ENCODE data around the gene POMC.
"Not testable (repeated sequence)": the region's sequence is repeated elsewhere in the genome, so short reads cannot be mapped to it uniquely, and the experiment has no call there.

The POMC gene

GRCh38 chr2:25176138-25176537 is 7.8 kb upstream of the POMC start:
- DNase-seq: no peak

DNA sequence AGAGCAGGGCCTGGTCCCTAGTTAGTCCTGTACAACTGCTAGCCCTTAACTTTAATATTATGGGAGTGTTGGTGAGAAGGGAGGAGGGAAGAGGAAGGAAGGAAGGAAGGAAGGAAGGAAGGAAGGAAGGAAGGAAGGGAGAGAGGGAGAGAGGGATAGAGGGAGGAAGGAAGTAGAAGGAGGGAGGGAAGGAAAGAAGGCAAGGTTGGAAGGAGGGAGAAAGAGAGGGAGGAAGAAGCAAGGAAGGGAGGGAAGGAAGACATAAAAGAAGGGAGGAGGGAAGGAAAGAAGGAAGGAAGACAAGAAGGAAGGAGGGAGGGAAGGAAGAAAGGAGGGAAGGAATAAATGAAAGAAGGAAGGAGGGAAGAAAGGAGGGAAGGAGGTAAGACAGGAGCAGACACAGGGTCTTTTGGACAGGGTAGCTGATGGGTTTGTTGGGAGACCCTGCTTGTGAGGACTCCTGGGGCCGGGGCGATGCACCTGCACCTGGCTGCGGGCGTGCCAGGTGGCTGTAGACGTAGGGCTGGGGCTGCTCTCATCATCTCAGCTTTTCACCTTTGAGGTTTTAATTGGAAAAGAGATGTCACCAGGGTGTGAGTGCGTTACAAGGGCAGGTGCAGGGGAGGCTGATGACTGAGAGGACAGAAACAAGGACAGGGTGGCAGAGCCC is 5.9 kb upstream of the POMC start:
- no peak for DNase-seq

GRCh38 chr2:25173719-25174118 is 5.3 kb upstream of the POMC start:
- no peak for DNase-seq

- no peak for DNase-seq
These were observed 2.5 kb upstream of the POMC start for GRCh38 chr2:25170888-25171287.

DNA sequence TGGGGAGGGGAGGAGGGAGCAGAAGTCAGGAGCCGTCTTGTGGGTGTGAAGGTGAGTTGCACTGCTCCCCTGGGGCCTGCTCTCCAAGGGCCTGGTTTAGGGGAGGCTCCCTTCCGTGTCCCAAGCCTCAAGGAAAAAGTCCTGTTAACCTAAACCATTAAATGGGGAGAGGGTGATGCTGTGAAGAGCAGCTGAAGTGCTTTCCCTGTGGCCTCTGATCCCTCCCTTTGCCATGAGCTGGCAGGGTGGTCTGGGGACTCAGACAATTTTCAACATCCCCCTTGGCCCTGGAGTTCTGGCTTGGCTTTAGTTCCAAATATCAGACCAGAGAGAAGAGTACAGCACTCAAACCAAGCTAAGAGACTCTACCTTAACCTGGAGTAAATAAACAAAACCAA is 692 bp upstream of the POMC start:
- DNase-seq: no peak

GRCh38 chr2:25165992-25166875 is 2.1 kb downstream of the POMC start:
- DNase-seq: peak; percentile 43

- DNase-seq: no peak
These were observed 3.8 kb downstream of the POMC start for GRCh38 chr2:25164561-25164960.

DNA sequence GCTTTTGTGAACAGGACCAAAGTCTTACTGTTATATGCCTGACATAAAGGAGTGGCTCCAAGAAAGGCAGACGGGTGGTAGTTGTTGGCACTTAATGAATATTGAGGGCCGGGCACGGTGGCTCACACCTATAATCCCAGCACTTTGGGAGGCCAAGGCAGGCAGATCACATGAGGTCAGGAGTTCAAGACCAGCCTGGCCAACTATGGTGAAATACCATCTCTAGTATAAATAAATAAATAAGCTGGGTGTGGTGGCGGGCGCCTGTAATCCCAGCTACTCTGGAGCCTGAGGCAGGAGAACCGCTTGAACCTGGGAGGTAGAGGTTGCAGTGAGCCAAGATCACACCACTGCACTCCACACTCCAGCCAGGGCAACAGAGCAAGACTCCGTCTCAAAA is 6.3 kb downstream of the POMC start:
- DNase-seq: not testable (repeated sequence)

DNA sequence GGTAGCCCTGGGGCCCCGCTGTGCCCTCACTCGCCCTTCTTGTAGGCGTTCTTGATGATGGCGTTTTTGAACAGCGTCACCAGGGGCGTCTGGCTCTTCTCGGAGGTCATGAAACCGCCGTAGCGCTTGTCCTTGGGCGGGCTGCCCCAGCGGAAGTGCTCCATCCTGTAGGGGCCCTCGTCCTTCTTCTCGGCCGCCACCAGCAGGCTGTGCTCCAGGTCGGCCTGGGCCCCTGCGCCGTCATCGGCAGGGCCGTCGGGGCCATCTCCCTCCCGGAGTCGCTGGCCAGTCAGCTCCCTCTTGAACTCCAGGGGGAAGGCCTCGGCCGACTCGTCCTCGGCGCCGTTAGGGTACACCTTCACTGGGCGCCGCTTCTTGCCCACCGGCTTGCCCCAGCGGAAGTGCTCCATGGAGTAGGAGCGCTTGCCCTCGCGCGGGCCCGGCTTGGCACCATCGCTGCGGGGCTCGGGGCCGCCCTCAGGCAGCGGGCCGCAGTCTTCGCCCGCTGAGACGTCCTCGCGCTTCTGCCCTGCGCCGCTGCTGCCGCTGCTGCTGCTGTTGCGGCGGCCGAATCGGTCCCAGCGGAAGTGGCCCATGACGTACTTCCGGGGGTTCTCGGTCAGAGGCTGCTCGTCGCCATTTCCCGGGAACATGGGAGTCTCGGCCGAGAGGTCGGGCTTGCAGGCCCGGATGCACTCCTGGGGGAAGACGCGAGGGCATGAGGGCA is 7.2 kb downstream of the POMC start:
- peak; percentile 70 for DNase-seq

DNA sequence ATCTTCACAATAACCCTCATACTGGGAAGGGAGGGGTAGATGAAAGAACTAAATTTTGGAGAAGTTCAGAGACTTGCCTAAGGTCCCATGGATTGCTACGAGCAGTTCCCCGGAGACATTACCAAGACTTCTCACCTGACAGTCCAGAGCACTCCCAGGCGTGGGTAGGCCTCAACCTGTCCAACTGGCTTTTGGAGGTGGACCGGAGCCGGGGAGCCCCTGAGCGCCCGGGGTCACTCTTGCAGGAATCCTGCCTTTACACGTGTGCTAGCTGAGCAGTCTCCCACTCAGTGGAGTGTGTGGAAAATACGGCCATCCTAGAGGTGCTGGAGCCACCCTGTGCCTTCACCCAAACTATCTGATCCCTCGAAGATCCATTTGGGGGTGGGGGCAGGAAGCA is 8.0 kb downstream of the POMC start:
- no peak for DNase-seq

- no peak for DNase-seq
These were observed 8.4 kb downstream of the POMC start for GRCh38 chr2:25159949-25160348.

- DNase-seq: no peak
These were observed 10.1 kb downstream of the POMC start for GRCh38 chr2:25158096-25158852.

- DNase-seq: no peak
These were observed 13.0 kb downstream of the POMC start for GRCh38 chr2:25155401-25155800.

DNA sequence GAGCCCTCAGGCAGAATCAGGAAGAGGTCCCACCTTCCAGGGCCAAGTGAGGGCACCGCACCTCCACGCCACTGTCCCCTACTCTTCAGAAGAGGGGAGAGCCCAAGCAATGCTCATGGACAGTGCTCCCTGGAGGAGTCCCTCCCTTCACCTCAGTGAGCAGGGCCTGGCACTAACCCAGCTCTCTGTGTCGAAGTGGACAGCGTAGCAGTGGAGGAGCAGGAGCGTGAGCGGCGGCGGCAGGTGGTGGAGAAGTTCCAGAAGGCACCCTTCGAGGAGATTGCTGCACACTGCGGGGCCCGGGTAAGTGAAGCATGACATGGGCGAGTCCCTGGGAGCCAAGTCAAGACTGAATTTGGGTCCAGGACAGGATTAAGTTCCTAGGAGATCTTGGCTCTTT is 16.7 kb downstream of the POMC start:
- DNase-seq: peak; percentile 54

- DNase-seq: not testable (repeated sequence)
These were observed 17.4 kb downstream of the POMC start for GRCh38 chr2:25150993-25151392.

DNA sequence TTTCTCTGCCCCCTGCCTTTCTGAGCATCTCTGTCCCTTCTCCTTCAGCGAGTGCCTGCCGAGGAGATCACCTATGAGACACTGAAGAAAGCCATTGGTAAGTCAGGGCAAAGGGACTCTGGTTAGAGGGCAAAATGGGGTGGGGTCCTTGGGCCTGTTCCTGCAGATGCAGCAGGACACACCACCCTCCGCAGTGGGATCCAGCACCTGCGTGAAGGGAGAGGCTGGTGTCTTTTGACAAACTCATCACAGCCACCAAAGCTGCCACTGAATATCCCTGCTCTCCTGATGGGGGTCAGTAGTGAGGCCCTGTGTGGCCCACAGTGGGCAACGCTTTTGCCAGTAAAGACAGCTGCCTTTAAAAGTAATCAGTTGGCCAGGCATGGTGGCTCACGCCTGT is 18.7 kb downstream of the POMC start:
- no peak for DNase-seq

- no peak for DNase-seq
These were observed 21.5 kb downstream of the POMC start for GRCh38 chr2:25146896-25147295.

DNA sequence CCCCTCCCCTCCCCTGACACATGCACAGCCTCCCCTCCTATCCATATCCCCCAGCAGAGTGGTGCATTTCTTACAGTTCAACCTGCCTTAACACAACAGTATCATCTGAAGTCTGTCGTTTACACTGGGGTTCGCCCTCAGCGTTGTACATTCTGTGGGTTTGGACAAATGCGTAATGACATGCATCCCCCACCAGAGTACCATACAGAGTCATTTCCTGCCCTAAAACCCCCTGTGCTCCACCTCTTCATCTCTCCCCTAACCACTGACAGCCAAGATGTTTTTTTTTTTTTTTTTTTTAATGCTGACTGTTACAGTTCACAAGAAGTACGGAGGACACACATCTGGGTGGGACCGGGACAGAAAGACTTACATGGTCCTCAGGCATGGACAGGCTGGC is 22.6 kb downstream of the POMC start:
- DNase-seq: no peak

- no peak for DNase-seq
These were observed 27.3 kb downstream of the POMC start for GRCh38 chr2:25141120-25141519.

- DNase-seq: not testable (repeated sequence)
These were observed 27.8 kb downstream of the POMC start for GRCh38 chr2:25140535-25140934.

DNA sequence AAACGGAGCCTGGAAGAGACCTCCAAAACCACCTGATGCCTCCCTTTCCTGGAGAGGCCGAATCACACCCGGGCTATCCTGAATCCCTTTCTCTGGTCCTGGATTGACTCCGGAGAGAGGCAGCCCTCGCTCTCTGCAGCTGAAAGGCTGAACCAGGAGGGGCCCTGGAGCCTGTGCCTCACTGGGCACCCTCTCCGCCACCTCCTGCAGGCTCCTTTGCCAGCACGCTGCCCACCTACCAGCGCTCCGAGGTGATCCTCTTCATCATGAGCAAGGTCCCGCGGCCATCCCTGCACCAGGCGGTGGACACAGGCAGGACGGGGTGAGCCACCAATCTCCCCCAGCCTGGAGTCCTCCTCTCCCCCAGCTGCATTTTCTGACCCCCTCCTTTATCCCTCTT is 35.7 kb downstream of the POMC start:
- DNase-seq: no peak

GRCh38 chr2:25132299-25132635 is 36.1 kb downstream of the POMC start:
- DNase-seq: no peak
